ENCODE data around the gene DESI1. TPM values are rescaled to one million over a fixed set of nuclear protein-coding genes. Genes with fewer than 3 reads are reported as not detected.
"Not testable (repeated sequence)": the region's sequence is repeated elsewhere in the genome, so short reads cannot be mapped to it uniquely, and the experiment has no call there.

DESI1 gene
- polyA plus RNA-seq, 1 donor, result 31.3 TPM

DNA sequence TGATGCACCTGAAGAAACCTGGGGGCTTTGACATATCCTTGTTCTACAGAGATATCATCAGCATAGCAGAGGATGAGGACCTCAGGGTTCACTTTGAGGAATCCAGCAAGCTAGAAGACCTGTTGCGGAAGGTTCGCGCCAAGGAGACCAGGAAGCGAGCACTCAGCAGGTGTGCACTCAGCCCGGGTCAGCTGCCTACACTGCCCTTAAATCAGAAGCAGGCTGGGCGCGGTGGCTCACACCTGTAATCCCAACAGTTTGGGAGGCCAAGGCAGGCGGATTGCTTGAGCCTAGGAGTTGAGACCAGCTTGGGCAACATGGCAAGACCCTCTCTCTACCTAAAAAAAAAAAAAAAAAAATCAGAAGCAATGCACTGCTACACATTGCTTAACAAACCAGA, 16.8 kb upstream of the DESI1 start:
- DNase-seq, result not testable (repeated sequence)

DNA sequence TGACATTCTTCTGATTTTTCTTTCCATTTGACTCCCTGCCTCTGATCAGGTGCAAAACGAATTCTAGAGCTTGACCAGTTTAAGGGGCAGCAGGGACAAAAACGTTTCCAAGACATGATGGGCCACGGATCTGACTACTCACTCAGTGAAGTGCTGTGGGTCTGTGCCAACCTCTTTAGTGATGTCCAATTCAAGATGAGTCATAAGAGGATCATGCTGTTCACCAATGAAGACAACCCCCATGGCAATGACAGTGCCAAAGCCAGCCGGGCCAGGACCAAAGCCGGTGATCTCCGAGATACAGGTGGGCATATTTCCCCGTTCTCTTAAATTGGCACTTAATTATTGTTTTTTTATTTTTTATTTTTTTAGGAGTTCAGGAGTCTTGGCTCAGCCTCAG, 15.6 kb upstream of the DESI1 start:
- DNase-seq, result no peak

DNA sequence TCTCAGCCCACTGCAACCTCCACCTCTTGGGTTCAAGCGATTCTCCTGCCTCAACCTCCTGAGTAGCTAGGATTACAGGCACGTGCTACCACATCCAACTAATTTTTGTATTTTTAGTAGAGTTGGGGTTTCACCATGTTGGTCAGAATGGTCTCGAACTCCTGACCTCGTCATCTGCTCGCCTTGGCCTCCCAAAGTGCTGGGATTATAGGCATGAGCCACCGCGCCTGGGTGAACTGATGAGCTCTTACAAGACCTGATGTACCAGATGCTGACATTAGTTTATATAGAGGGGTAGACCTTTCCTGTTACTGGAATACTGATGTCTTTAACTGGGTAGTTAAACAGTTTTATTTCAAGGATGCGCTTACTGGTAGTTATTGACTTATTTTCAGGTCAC, 13.8 kb upstream of the DESI1 start:
- not testable (repeated sequence) for DNase-seq

DNA sequence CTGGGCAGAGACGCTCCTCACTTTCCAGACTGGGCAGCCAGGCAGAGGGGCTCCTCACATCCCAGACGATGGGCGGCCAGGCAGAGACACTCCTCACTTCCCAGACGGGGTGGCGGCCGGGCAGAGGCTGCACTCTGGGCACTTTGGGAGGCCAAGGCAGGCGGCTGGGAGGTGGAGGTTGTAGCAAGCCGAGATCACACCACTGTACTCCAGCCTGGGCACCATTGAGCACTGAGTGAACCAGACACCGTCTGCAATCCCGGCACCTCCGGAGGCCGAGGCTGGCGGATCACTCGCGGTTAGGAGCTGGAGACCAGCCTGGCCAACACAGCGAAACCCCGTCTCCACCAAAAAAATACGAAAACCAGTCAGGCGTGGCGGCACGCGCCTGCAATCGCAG, 10.8 kb upstream of the DESI1 start:
- not testable (repeated sequence) for DNase-seq

DNA sequence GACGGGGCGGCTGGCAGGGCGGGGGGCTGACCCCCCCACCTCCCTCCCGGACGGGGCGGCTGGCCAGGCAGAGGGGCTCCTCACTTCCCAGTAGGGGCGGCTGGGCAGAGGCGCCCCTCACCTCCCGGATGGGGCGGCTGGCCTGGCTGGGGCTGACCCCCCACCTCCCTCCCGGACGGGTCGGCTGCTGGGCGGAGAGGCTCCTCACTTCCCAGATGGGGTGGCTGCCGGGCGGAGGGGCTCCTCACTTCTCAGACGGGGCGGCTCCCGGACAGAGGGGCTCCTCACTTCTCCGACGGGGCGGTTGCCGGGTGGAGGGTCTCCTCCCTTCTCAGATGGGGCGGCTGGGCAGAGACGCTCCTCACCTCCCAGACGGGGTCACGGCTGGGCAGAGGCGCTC, 10.3 kb upstream of the DESI1 start:
- not testable (repeated sequence) for DNase-seq

DNA sequence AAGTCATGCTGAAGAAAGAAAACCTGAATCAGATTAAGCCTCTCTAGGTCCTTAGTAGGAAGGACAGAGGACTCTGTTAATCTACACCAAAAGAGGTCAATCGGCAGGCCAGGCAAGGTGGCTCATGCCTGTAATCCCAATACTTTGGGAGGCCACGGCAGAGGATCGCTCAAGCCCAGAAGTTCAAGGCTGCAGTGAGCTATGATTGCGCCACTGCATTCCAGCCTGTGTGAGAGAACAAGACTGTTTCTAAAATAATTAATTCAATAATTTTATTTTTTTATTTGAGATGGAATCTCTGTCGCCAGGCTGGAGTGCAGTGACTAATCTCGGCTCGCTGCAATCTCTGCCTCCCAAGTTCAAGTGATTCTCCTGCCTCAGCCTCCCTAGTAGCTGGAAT, 4.7 kb upstream of the DESI1 start:
- no peak for DNase-seq

DNA sequence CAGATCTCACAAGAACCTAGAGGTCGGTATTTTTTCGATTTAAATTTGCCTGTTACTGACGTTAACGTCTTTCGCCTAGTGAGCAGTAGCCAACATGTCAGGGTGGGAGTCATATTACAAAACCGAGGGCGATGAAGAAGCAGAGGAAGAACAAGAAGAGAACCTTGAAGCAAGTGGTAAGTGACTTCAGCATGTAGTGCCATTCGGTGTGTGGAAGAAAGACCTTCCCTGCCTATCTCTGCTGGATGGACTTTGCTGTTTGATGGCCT, 1.0 kb upstream of the DESI1 start:
- DNase-seq, result no peak

DNA sequence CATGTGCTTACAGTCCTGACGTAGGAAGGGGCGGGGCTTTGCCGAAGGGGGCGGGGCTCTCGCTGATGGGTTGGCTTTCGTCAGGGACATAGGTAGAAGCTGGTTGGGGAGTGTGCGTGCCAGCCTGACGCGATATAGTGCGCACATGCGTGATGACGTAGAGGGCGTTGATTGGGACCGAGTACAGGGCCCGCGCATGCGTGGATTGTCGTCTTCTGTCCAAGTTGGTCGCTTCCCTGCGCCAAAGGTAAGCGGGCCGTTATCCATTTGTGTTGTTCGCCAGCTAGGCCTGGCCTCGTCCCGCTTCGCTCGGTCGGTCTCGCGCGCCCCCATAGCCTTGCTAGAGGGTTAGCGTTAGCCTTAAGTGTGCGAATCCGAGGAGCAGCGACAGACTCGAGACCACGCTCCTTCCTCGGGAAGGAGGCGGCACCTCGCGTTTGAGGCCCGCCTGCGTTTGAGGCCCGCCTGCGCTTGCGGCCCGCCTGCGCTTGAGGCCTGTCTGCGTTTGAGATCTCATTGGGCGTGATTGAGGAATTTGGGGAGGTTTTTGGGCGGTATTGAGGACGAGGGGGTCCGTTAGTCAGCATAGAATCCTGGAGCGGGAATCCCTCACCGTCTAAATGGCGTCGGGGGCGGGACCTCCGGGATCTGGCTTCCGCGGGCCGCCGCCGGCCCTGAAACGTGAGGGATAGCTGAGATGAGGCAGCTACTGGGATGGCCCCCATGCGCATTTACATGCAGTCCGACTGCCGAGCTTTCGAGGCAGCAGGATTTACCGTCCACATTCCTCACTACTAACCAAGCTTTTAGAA, 462 bp upstream of the DESI1 start, which contains the start of gene XRCC6:
TSS of gene XRCC6 (plus strand) at position 197 of the 812 bp plus-strand sequence. CDS start 710 bp downstream, outside the sequence.
- peak; percentile 99 for DNase-seq

DNA sequence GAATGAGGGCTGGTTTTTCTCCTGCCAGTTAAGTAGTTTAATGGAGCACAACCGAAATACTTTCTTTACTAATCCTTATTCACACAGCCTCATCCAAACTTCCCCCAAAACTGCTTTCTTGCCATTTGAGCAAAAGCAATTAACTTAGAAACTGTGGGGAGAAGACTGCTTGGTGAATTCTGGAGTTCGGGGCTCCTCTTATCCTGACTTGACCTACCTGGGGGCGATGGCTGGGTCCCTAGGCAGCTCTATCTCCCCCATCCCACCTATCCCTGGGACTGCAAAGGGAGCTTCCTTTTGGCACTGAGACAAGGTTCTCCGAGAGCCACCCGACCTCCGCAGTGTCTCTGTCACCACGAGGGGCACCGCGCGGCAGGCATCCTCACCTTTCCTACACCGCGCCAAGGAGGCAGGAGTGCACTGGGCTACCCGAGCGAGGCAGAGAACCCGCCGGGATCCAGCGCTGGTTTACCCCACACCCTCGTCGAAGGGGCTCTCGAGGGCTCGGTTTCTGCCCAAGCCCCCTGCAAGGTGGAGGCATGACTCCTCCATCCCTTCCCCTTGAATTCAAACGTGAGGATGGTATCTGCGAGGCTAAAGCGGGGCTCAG, 759 bp downstream of the DESI1 start:
- peak; percentile 33 for DNase-seq

DNA sequence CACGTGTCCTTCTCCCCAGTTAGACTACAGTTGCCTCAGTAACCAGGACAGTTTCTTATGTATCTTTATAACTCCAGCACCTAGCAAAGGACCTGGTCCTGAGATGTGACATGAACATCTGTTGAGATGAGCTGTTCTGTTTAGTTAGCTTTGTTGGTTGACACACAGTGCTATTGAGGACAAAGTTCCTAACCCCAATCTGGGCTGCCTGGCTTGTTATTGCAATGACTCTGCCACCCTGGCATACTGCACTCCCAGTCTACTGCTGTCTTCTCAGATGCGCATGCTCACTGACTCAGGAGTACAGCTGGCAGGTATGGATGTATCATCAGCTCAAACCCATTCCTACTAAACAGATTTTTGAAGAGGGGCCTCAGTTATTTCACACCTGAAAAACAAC, 7.4 kb downstream of the DESI1 start:
- DNase-seq, result no peak

DNA sequence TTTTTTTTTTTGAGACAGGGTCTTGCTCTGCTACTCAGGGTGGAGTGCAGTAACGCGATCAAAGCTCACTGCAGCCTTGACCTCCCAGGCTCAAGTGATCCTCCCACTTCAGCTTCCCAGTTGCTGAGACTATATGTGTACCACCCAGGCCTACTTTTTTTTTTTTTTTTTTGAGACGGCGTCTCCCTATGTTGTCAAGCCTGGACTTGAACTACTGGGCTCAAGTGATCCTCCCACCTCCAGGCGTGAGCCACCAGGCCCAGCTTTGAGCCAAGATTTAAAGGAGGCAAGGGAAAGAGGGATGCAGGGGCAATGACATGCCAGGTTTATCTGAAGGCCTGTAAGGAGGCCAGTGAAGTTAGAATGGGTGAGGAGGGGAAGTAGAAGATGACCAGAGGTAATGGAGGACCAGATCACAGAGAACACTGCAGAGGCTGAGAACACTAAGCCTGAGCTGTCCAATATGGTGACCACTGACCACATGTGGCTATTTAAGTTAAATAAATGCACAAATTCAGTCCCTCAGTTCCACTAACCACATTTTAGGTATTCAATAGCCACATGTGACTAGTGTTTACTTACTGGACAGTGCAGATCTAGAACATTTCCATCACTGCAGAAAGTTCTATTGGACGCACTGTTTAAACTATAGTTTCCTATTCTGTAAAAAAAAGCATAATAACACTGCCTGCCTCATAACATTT, 8.1 kb downstream of the DESI1 start:
- no peak for DNase-seq

DNA sequence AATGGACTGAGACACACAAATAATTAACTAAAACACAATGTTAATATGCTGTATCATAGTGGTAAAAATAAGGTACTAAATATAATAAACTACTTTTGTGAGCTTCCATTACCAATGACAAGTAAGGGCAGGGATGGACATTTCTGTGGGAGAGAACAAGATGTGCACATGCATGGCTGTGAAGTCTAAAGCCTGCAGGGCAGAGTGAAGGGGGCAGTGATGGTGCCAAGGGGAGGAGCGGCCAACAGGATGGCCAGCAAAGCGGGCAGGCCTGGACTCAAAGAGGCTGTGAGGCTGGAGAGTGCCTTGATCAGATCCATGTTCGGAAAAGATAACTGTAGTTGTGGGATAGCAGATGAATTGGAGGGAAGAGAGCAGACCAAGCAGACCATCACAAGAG, 12.5 kb downstream of the DESI1 start:
- no peak for DNase-seq

DNA sequence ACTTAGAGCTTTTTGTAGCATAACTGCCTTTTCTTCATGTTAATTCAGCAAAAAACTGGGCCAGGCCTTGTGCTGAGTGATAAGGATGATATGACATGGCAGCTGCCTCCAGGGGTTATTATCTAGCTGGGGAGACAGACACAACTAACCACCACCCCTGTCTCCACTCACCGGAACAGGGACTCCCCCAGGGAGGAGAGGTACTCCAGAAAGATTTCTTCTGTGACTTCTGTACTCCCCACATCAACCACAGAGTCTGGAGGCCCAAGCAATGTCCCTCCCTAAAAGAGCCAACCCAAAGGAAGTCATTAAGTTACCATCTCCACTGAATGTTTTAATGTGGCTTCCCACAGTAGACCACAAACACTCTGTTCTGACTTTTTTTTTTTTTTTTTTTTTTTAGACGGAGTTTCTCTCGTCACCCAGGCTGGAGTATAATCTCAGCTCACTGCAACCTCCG, 16.9 kb downstream of the DESI1 start:
- no peak for DNase-seq

DNA sequence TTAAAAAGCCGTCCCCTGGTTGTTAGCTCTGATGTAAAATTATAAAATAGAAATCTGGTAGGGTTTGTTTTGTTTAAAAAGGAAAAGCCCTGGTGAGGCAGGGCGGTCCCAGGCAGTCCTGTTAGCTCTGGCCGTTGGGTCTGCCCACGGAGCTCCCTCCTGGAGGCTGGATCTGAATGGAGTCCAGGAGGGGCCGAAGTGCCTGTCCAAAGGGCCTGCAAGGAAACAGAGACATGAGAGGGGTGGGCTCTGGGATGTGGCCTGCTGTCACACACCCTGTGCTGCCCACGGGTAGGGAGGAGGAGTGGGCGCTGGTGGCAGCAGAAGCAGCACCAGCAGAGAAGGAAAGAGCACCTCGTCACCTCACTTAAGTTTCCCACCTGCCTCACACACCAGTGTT, 19.9 kb downstream of the DESI1 start:
- DNase-seq, result no peak

DNA sequence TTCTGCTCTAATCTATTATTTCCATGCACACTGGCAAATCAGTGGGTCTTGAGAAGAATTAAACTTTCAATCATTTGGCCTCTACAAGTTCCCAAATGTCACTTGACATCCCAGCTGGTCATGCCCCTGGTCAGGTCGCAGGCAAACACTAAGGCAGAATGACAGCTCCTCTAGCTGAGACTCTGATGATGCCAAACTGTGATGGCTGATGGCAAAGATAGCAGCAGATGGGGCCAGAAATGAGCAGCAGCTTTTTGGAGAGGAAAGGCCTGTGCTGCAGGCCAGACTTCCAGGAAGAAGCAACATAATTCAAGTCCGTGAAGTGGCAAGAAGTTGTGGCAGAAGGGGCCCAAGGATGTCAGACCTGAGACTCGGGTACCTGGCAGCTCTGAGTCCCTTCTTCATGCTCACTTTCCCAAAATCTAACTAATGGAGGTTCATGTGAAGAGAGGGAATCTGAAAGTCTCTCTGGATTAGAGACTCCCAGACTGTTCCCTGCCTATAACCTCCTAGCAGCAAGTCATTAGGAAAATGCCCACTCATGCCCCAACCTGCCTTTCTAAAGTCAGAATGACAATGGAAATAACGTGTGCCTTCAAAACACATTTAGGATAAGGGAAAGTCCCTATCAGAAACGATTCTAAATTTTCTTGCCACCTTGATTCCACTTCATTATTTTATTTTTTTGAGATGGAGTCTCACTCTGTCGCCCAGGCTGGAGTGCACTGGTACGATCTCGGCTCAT, 21.8 kb downstream of the DESI1 start:
- no peak for DNase-seq

DNA sequence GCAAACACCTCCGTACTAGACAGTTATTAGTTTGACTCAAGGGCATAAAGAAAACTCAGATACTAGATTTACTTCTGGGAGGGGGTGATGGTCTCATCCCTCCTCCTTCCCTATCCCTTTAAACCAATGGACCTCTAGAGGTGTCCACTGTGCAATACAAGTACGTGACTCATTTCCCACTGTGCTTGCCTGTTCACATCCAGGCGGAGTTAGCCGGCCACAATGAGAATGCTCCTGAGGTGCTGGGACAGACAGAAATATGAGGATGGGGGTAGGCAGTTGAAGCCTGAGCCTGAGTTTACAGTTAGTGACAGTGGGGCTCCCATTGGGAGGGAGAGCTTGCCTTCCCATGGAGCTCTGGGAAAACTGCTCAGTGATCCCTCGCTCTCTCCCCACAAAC, 22.8 kb downstream of the DESI1 start:
- no peak for DNase-seq

DNA sequence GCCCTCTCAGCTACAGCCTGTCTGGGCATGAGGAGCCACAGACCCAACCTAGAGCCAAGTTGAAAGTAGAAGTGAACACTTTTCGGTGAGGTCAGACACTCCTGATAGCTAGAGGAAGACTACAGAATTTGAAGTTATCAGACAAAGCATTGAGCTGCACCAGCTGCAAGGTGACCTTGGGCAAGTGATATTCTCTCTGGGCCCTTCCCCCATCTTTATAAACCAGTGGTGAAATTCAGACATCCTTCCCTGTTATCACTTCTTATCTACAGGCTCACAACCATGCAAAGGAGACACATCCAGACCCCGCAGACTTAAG, 23.2 kb downstream of the DESI1 start:
- no peak for DNase-seq

DNA sequence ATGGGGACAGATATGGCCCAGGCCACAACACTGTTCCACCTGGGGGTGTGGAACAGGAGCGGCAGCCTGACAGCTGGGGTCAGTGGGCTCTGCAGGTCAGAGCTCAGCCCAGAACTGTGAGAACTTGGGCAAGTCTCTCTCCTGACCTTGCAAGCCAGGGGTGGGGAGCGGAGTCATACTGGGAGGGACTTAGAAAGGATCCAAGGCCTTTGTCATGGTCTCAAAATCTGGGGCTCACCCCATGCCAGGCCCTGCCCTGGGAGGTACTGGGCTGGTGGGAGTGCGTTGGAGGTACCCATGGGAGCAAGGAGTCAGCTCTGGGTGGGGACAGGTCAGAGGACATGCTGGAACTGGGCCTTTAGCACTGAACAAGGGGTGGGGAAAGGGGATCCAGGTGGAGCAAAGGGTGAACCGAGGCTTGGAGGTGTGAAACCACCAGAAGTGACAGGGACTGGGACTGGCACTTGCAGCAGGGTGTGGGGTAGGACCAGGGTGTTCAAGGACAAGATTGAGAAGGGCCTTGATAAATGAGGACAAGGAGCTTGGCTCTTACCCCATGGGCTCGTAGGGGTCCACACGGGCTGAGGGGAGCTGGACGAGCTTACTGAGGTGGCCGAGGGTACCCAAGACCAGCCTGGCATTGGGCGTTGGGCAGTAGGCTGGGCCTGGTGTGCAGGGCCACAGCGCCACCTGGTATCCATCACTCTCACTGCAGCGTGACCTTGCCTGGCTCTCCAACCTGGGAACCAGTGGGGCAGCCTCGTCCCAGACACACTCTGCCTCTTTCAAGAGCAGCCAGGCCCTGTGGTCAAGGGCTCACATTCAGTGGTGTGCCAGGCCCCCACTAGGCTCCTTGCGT, 23.8 kb downstream of the DESI1 start:
- no peak for DNase-seq

DNA sequence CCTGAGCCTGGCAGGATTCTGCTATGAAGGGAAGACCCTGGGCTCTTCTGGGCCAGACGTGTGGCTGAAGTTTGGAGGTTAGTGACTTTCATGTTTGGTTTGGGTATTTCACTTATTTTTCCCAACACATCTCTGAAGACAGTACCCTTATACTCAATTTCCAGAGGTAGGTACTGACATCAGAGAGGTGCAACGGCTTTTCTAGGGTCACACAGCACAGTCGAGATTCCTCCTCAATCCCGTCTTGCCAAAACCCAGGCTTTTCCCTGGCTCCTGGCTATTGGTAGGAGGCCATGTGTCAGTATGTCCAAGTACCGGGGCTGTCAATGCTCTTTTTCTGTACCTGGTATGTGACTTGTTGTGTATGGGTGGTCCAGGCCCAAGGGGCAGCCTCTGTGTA, 25.1 kb downstream of the DESI1 start:
- DNase-seq, result no peak

DNA sequence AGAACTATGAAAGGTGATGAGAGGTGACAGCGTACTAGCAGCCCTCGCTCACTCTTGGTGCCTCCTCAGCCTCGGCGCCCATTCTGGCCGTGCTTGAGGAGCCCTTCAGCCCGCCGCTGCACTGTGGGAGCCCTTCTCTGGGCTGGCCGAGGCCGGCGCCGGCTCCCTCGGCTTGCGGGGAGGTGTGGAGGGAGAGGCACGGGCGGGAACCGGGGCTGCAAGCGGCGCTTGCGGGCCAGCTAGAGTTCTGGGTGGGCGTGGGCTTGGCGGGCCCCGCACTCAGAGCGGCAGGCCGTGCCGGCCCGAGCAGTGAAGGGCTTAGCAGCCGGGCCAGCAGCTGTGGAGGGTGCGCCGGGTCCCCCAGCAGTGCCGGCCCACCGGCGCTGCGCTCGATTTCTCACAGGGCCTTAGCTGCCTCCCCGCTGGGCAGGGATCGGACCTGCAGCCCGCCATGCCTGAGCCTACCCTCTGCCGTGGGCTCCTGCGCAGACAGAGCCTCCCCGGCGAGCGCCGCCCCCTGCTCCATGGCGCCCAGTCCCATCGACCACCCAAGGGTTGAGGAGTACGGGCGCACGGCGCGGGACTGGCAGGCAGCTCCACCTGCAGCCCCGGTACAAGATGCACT, 27.4 kb downstream of the DESI1 start:
- DNase-seq, result not testable (repeated sequence)
